OCI-LY1 (cell line): ENCODE measurements around the gene UMAD1.

Experiments
- H2AFZ ChIP-seq: fragments of 200-600 bp; sonication (generic), shearing (Covaris generic); 2 replicates; pipeline ENCODE4 v1.6.0; 2014; ENCODE audit warnings: antibody characterized with exemption, mild to moderate bottlenecking, low read length
- H3F3A ChIP-seq: fragments of 200-600 bp; sonication (generic), shearing (Covaris generic); 2 replicates; pipeline ENCODE4 v1.6.0; 2014; ENCODE audit warnings: mild to moderate bottlenecking, antibody characterized with exemption, low read length, moderate library complexity; ENCODE audit not compliant: insufficient read depth
- H3K27ac ChIP-seq: fragments of 200-600 bp; sonication (generic); 2 replicates; pipeline ENCODE4 v1.5.1; 2014; ENCODE audit warnings: low read length, mixed run types, mild to moderate bottlenecking, low read depth; ENCODE audit not compliant: poor library complexity, severe bottlenecking
- H3K27me3 ChIP-seq: fragments of 200-600 bp; sonication (generic); 2 replicates; pipeline ENCODE4 v1.6.0; 2014; ENCODE audit warnings: antibody characterized with exemption, mild to moderate bottlenecking, low read length, moderate library complexity; ENCODE audit not compliant: insufficient read depth
- H3K36me3 ChIP-seq: fragments of 200-600 bp; sonication (generic); 2 replicates; pipeline ENCODE4 v1.6.1; 2014; ENCODE audit warnings: mild to moderate bottlenecking, antibody characterized with exemption, low read length, moderate library complexity, mixed read lengths; ENCODE audit not compliant: insufficient read depth
- H3K4me1 ChIP-seq: fragments of 200-600 bp; sonication (generic); 2 replicates; pipeline ENCODE4 v1.5.1; 2014; ENCODE audit warnings: mild to moderate bottlenecking, low read length, moderate library complexity; ENCODE audit not compliant: insufficient read depth, severe bottlenecking
- H3K4me2 ChIP-seq: fragments of 200-600 bp; sonication (generic), shearing (Covaris generic); 2 replicates; pipeline ENCODE4 v1.6.1; 2014; ENCODE audit warnings: low read length
- H3K4me3 ChIP-seq: fragments of 200-600 bp; sonication (generic); 2 replicates; pipeline ENCODE4 v1.5.1; 2014; ENCODE audit warnings: low read length, low read depth, mild to moderate bottlenecking, mixed read lengths; ENCODE audit not compliant: poor library complexity, severe bottlenecking
- H3K79me2 ChIP-seq: fragments of 200-600 bp; shearing (Covaris generic); 2 replicates; pipeline ENCODE4 v1.6.1; 2016; ENCODE audit warnings: mixed run types, low read length, mixed read lengths; ENCODE audit not compliant: insufficient read depth
- H3K9ac ChIP-seq: fragments of 200-600 bp; sonication (generic), shearing (Covaris generic); 2 replicates; pipeline ENCODE4 v1.6.1; 2014; ENCODE audit warnings: mild to moderate bottlenecking, low read length, mixed read lengths
- H3K9me2 ChIP-seq: fragments of 200-600 bp; sonication (generic), shearing (Covaris generic); 2 replicates; pipeline ENCODE4 v1.6.1; 2014; ENCODE audit warnings: low read depth, mild to moderate bottlenecking, low read length, mixed read lengths
- H3K9me3 ChIP-seq: fragments of 200-600 bp; shearing (Covaris generic); 2 replicates; pipeline ENCODE4 v1.6.1; 2014; ENCODE audit warnings: low read length, mixed read lengths
- H4K20me1 ChIP-seq: fragments of 200-600 bp; sonication (generic), shearing (Covaris generic); 2 replicates; pipeline ENCODE4 v1.6.0; 2016; ENCODE audit warnings: mild to moderate bottlenecking, low read length; ENCODE audit not compliant: insufficient read depth
- EZH2 ChIP-seq: fragments of 200-600 bp; sonication (generic), shearing (Covaris generic); IDR thresholded peaks from 2 replicates; pipeline ENCODE4 v1.8.0; 2017; ENCODE audit warnings: borderline replicate concordance, mixed run types, mild to moderate bottlenecking, antibody characterized with exemption, low read length, moderate library complexity, mixed read lengths
- TF ChIP-seq, protein P1 (sequence below): fragments of 200-600 bp; sonication (generic), shearing (Covaris generic); IDR thresholded peaks from 2 replicates; pipeline ENCODE4 v1.5.1; 2017; ENCODE audit warnings: mild to moderate bottlenecking, antibody characterized with exemption, low read length, moderate library complexity, mixed read lengths

The UMAD1 gene

DNA sequence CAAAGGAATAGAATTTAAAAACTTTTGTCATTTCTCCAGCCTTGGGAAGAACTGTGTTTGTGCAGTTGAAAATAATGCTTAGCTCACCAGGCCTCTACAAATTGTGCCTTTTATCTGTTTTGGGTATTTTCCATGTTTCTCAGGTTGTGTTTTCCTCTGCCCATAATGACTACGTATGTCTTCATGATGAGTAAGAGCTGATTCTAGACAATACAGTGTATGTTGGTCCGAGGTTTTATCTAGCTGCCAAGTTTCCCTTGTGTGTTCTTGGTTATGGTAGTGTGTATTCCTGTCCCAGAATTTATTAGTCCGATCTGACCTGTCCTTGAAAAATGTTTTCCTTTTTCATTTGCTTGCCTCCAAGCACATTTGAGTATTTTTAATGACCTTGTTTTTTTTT is 244.3 kb downstream of the UMAD1 start:
- Histone ChIP-seq H3K27ac (no peak overlapping the region), H3K9me2 (no peaks in the 10 kb centered on the region), H2AFZ (no peak overlapping the region), H3K4me2 (no peak overlapping the region), H3K4me3 (no peak overlapping the region), H3F3A (no peaks in the 10 kb centered on the region), H3K79me2 (no peaks in the 10 kb centered on the region), H3K36me3 (no peaks in the 10 kb centered on the region), H3K9me3 (no peaks in the 10 kb centered on the region), H3K27me3 (no peaks in the 10 kb centered on the region), H3K4me1 (peaks cover 9% of the 10 kb centered on the region), H4K20me1 (no peaks in the 10 kb centered on the region), H3K9ac (no peak overlapping the region)
- TF ChIP-seq, protein P1, sequence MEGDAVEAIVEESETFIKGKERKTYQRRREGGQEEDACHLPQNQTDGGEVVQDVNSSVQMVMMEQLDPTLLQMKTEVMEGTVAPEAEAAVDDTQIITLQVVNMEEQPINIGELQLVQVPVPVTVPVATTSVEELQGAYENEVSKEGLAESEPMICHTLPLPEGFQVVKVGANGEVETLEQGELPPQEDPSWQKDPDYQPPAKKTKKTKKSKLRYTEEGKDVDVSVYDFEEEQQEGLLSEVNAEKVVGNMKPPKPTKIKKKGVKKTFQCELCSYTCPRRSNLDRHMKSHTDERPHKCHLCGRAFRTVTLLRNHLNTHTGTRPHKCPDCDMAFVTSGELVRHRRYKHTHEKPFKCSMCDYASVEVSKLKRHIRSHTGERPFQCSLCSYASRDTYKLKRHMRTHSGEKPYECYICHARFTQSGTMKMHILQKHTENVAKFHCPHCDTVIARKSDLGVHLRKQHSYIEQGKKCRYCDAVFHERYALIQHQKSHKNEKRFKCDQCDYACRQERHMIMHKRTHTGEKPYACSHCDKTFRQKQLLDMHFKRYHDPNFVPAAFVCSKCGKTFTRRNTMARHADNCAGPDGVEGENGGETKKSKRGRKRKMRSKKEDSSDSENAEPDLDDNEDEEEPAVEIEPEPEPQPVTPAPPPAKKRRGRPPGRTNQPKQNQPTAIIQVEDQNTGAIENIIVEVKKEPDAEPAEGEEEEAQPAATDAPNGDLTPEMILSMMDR, result no peak
- no peak for TF ChIP-seq EZH2

- Histone ChIP-seq H3K36me3 (0 out of 2 replicates have a peak, but pooled peaks cover 5% of the 10 kb centered on the region), H3K4me3 (no peak overlapping the region), H3K4me1 (no peaks in the 10 kb centered on the region), H3K27me3 (no peaks in the 10 kb centered on the region), H3K27ac (no peak overlapping the region), H2AFZ (no peak overlapping the region), H3K9me3 (no peaks in the 10 kb centered on the region), H4K20me1 (no peaks in the 10 kb centered on the region), H3F3A (no peaks in the 10 kb centered on the region), H3K4me2 (no peak overlapping the region), H3K9me2 (no peaks in the 10 kb centered on the region), H3K9ac (no peak overlapping the region), H3K79me2 (no peaks in the 10 kb centered on the region)
- TF ChIP-seq, protein P1, result peak; percentile 24; the same call in 1 of the 2 replicates
- TF ChIP-seq EZH2, result no peak
Observed at GRCh38 chr7:7889791-7890568, 249.4 kb downstream of the UMAD1 start.

- H3K9me3 ChIP-seq, result no peaks in the 10 kb centered on the region
- TF ChIP-seq, protein P1, result no peak
- no peak for TF ChIP-seq EZH2
- H3K9ac ChIP-seq, result no peak overlapping the region
Observed at GRCh38 chr7:7895004-7895650, 254.6 kb downstream of the UMAD1 start.

More at GRCh38 chr7:7895004-7895650, 254.6 kb downstream of the UMAD1 start:
- H3K79me2 ChIP-seq, result no peaks in the 10 kb centered on the region
- no peaks in the 10 kb centered on the region for H3K4me1 ChIP-seq
- no peak overlapping the region for H3K4me3 ChIP-seq
- no peaks in the 10 kb centered on the region for H3K9me2 ChIP-seq
- no peaks in the 10 kb centered on the region for H4K20me1 ChIP-seq
- no peak overlapping the region for H3K4me2 ChIP-seq
- no peaks in the 10 kb centered on the region; the same call in 1 of the 2 replicates for H3F3A ChIP-seq
- 0 out of 2 replicates have a peak, but pooled peaks cover 5% of the 10 kb centered on the region for H3K36me3 ChIP-seq
- H3K27ac ChIP-seq, result no peak overlapping the region
- H2AFZ ChIP-seq, result no peak overlapping the region
- H3K27me3 ChIP-seq, result no peaks in the 10 kb centered on the region
